NAMALWA (cell line): ENCODE measurements around the gene FOXK2.
A peak's percentile ranks its signal among the peaks of the same experiment; 100 is the strongest.

ENCODE experiments used
- DNase-seq: peaks from one replicate; pipeline ENCODE4 v3.0.0-alpha.2; 2015; ENCODE audit warnings: low spot score

FOXK2 gene

GRCh38 chr17:82608816-82609215 lies 89.3 kb downstream of the FOXK2 start:
- DNase-seq = no peak

- DNase-seq = no peak
These were observed 90.1 kb downstream of the FOXK2 start for GRCh38 chr17:82609655-82610054.

DNA sequence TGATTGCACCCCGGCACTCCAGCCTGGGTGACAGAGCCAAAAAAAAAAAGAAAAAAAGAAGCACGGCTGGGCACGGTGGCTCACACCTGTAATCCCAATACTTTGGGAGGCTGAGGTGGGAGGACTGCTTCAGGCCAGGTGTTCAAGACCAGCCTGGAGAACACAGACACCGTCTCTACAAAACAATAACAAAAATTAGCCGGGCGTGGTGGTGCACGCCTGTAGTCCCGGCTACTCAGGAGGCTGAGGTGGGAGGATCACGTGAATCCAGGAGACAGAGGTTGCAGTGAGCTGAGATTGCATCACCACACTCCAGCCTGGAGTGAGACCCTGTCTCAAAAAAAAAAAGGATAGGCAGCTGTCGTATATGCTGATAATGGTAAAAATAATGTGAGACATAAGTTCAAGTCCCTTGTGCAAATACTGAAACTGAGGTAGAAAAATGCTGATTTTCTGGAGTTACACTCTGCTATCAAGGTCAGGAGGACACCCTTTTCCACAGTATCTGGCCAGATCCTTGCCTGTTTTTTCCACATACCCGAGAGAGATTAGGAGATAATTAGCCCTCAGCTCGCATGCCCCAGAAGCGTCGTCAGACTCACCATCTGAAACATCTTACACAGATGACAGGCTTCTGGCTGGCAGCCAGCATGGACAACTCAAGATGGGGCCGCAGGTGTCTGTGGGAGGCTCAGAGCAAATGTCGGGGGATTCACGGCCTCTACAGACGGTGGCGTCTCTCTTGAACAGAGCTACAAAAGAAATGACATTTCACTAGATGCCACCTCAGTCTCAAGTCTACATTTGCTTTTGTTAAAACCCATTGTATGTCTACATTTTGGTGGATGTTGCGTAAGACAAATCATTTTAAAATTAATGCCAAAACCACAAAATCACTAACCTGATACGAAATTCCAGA lies 91.9 kb downstream of the FOXK2 start:
- peak; percentile 95 for DNase-seq

- no peak for DNase-seq
These were observed 94.0 kb downstream of the FOXK2 start for GRCh38 chr17:82613283-82614094.

DNA sequence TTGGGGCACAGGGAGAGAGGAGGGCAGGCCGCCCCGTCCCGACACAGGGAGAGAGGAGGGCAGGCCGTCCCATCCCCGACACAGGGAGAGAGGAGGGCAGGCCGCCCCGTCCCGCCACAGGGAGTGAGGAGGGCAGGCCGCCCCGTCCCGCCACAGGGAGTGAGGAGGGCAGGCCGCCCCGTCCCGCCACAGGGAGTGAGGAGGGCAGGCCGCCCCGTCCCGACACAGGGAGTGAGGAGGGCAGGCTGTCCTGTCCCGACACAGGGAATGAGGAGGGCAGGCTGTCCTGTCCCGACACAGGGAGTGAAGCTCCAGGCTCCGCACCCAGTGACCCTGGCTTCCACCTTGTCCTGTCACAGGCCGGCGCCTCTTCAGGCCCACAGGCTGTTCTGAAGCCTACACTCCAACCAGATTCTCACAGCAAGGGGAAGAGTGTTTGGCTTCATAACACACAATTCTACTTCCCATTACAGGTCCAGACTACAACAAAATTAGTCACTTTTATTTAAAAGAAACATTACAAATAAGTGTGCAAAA lies 94.6 kb downstream of the FOXK2 start:
- no peak for DNase-seq

- DNase-seq = peak; percentile 30
These were observed 95.8 kb downstream of the FOXK2 start for GRCh38 chr17:82615084-82616020.

- DNase-seq = no peak
These were observed 96.6 kb downstream of the FOXK2 start for GRCh38 chr17:82616021-82616711.

DNA sequence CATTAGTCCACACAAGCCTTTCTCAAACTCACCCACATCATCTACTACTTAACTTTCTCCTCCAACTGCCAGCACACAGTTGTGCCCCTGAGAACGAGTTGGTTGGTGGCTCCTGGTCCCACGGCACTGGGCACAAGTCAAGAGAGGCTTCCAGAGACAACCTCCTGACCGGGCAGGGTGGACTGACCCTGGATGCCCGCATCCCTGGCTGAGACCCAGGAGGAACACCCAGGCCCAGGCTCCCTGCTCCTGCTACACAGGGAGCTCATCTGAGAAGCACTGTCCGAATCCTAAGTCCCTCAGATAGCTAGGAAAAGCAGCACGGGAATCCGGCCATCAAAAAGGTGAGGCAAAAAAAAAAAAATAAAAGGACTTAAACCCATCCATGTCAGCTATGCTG lies 99.7 kb downstream of the FOXK2 start:
- no peak for DNase-seq

DNA sequence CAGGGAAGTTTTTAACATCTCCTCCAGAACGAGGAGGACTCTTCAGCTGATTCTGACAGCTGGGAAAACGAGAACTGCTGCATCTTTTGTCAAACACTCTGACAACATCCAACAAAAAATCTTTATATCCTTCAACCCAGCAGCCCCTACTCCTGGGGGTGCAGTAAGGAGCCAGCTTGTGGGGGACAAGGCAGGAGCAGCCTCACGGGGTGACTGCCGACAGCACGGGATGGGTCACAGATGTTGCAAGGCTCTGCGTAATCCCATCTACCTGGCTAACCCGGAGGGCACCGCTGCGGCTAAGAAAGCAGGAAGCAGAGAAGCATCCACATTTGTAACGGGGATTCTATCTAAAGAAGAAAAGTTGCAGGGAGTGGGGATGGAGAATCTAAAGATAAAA lies 100.1 kb downstream of the FOXK2 start:
- DNase-seq = no peak

DNA sequence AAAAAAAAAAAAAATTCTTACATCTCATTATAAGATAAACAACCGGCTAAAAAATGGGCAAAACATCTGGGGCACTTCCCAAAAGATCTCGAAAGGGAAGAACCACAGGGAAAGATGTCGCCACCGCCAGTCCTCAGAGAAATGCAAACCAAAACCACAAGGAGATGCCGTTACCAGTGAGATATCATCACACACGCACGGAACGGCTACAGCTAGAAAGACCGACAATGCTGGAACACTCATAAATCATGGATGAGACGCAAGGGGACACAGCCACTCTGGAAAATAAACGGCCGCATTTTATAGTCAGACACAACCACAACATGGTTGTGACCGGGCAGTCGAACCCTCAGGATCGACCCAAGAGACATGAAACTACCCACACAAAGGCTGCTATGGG lies 104.2 kb downstream of the FOXK2 start:
- no peak for DNase-seq

- DNase-seq = no peak
These were observed 107.9 kb downstream of the FOXK2 start for GRCh38 chr17:82627405-82627804.

DNA sequence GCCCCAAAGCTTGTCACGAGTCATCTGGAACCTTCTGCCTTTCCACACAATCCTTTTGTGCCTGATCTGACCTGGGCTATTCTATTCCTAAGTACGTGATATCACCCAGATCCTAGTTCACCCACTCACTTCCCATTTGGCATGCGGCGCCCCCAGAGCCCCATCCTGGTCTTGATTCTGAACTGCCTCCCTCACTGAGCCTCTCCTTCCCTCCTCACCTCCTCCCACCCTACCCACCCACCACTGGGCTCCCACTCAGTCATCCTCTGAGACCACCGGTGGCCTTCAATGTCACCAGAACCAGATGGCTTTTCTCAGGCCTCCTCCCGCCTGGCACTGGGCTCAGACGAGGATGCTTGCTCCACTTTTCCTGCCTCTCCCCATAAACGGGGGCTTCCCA lies 110.2 kb downstream of the FOXK2 start:
- DNase-seq = no peak

GRCh38 chr17:82630212-82630611 lies 110.7 kb downstream of the FOXK2 start:
- no peak for DNase-seq

- no peak for DNase-seq
These were observed 112.0 kb downstream of the FOXK2 start for GRCh38 chr17:82631544-82631943.

- DNase-seq = no peak
These were observed 112.9 kb downstream of the FOXK2 start for GRCh38 chr17:82632451-82632850.

DNA sequence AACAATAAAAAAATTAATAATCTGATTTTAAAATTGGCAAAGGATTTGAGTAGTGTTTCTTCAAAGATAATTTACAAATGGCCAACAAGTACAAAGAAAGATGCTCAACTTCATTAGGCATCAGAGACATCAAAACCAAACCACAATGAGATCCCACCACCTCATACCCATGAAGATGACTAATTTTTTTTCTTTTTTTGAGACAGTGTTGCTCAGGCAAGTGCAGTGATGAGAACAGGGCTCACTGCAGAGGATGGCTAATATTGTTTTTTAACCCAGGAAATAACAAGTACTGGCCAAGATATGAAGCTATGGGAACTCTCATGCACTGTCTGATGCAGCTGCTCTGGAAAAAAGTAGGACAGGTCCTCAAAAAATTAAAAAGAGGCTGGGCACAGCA lies 113.8 kb downstream of the FOXK2 start:
- no peak for DNase-seq

DNA sequence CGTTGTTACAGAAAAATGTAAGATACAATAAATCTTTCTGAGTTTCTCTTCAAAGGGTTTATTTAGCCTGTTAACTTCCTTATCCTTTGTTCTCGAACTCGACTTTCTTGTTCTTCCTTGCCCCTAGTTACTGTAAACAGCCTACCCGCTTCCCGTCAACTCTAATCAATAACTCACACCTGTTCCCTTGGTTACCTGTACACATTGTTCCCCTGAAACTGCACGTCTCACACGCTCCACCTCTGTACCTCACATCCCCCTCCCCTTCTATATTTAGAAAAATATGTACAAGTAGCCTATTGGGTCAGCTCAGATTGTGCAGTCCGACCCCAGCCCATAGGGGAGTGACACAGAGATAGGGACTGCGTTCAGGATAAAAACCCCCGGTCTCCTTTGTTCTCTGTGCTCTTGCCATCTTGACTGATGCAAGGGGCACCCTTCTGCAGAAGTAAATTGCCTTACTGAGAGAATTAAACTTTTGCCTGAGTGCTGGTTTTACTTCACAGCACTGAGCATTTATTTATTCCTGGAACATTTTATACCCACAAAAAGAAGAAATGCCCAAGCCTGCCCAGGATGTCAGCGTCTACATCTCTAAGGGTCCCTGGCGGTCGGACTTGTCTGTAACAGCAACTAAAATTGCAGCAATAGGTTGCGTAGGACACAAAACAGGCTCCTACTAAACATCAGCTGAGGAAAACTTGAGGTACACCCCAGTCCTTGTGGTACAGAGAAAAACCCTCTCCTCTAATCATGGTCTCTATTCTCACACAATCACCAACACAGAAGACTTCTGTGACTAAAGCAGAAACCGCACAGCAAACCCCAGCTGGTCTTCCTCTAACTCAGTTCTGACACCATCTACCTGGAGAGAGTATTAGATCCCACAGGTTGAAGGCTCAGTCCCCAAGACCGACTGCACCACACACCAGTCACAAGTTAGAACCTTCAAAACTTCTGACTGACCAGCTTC lies 117.4 kb downstream of the FOXK2 start:
- DNase-seq = no peak

- no peak for DNase-seq
These were observed 118.7 kb downstream of the FOXK2 start for GRCh38 chr17:82638183-82638773.

- DNase-seq = no peak
These were observed 120.1 kb downstream of the FOXK2 start for GRCh38 chr17:82639628-82640027.

- DNase-seq = no peak
These were observed 120.5 kb downstream of the FOXK2 start for GRCh38 chr17:82640036-82640435.
